DMS153 (cell line): ENCODE results near the gene FBN3.
A peak's percentile ranks its signal among the peaks of the same experiment; 100 is the strongest.

ENCODE experiments used
- DNase-seq: peaks from one replicate; lab custom pipeline; 2025; lab: John Stamatoyannopoulos, UW

The FBN3 gene

DNA sequence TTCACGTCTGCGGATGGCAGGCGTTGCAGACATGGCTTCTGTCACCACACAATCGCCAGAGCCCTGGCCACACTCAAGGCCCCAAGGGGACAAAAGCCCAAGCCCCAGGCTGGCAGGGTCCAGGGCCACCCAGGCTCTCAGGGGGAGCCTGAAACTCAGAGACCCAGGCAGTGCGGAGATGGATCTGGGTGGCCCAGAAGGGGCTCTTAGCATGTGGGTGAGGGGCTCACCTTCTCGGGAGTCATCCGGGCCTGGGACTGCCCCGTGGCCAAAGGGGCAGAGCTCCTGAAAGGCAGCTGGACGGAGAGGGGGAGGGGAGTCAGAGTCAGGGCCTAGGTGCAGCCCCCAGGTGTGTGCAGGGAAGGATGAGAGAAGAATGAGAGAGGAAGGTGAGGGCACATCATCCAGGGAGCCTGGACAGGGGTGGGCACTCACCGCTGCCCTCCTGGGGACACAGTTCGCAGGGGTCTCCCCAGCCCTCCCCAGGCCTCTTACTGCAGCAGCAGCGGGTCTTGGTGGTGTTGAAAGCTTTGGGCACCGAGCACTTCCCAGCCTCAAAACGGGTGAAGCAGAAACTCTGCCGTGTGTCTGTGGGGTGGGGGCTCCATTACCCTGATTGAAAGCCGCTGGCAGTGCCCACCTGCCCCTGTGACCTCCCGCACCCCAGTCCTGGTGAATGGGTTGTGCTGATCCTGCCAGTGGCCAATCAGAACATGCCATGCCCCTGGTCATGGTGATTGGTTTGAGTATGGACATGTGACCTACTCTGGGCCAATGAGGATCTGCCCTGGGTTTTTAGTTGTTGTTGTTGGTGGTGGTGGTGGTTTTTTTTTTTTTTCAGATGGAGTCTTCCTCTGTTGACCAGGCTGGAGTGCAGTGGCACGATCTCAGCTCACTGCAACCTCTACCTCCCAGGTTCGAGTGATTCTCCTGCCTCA lies 59.5 kb downstream of the FBN3 start:
- no peak for DNase-seq

- DNase-seq: no peak
These were observed 60.4 kb downstream of the FBN3 start for GRCh38 chr19:8088752-8089663.

DNA sequence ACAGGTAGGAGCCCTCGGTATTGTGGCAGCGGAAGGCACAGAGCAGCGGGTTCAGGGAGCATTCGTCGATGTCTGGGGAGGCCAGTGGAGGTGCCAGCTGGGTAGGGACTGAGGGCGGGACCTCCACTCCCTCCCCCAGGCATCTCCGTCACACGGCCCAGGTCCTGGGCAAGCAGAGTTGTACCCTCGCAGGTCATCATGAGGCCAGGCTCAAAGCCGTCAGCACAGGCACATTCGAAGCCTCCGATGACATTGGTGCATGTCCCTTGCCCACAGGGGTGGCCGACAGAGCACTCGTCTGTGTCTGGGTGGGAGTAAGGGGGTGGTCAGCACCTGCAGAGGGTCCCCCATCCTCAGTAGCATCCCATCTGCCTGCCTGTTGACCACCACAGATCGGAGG lies 61.5 kb downstream of the FBN3 start:
- no peak for DNase-seq

DNA sequence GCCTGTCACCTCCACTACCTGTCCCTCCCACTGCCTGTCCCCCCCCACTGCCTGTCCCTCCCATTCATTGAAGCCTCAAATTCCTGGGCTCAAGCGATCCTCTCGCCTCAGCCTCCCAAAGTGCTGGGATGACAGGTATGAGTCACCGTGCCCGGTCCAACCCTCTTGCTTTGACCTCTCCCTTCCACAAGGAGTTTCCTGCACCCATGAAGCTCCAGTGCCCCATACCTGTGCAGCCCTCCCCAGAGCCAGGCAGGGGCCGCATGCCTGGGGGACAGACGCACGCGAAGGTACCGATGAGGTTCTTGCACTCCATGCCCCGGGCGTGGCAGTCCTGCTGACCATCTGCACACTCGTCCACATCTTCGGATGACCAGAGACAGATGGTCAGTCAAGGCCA lies 62.5 kb downstream of the FBN3 start:
- DNase-seq: no peak

- DNase-seq: peak; percentile 58
These were observed 63.6 kb downstream of the FBN3 start for GRCh38 chr19:8085598-8086408.

GRCh38 chr19:8084152-8084551 lies 65.2 kb downstream of the FBN3 start:
- no peak for DNase-seq

GRCh38 chr19:8083141-8083540 lies 66.3 kb downstream of the FBN3 start:
- peak; percentile 1 for DNase-seq

DNA sequence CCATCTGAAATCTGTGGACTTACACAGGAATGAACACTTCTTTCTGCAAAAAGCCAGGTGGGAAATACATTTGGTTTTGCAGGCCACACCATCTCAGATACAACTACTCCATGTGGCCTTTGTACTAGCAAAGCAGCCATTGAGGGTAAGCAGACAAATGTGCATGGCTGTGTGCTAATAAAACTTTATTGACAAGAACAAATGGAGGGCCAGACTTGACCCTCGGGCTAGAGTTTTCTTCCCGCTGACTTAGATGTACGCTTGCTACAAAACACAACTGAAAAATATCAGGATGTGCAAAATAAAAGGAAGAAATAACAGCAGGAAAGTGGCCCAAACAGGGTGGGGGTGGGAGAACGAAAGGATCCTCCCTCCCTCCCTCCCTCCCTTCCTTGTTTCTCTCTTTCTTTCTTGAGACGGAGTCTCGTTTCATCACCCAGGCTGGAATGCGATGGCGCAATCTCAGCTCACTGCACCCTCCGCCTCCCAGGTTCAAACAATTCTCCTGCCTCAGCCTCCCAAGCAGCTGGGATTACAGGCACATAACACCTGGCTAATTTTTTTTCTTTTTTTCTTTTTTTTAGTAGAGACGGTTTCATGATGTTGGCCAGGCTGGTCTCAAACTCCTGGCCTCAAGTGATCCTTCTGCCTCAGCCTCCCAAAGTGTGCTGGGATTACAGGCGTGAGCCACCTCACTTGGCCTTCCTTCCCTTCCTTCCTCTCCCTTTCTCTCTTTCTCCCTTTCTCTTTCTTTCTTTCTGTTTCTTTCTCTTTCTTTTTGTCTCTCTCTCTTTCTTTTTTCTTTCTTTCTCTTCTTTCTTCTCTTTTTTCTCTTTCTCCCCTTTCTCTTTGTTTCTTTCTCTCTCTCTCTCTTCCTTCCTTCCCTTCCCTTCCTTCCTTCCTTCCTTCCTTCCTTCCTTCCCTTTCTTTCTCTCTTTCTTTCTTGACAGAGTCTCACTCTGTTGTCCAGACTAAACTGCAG lies 67.5 kb downstream of the FBN3 start:
- no peak for DNase-seq

GRCh38 chr19:8080832-8081231 lies 68.6 kb downstream of the FBN3 start:
- DNase-seq: no peak

DNA sequence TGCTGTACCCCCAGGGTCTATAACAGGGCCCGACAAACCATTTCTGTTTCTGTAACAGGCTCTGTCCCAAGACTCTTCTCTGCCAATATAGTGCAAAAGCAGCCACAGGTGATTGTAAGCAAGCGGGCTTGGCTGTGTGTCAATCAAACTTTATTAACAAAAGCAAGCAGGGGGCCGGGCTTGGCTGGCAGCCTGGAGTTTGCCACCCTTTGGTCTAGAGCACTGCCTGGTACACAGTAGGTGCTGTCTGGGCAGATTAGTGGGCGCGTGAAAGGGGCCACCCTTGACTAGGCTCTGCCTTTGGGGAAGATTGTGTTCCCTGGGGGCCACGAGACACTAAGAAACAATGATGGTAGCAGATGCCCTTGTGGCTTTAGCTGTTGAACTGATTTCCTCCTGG lies 69.4 kb downstream of the FBN3 start:
- no peak for DNase-seq

DNA sequence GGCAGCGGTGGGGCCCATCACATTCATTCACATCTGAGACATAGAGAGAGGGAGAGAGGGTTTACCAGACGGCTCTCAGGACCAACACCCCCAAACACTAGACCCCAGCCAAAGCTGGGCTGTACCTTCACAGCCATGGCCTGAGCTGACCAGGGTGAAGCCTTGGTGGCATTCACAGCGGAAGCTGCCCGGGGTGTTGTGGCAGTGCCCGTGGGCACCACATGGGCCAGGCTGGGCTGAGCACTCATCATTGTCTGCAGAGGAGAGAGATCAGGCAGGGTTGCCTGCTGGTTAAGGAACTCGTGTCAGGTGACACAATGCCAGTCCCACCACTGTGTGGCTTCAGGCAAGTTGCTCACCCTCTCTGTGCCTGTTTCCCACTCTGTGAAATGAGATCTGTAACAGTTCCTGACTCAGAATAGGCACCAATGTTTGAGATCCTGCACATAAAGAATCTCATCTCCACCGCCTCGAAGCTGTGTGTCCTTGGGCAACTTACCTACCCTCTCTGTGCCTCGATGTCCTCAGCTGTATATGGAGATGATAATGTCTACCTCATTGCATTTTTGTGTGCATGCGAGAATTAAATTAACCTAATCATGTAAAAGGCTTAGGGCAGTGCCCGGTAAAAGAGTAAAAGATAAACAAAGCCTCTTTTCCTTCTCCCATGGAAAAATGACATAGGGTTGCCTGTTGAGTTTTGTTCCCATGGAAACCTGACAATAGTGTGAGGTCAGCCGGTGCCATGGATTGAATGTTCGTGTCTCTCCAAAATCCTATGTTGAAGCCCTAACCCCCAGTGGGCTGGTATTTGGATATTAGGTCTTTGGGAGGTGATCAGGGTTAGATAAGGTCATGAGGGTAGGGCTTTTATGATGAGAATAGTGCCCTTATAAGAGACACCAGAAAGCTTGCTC lies 74.0 kb downstream of the FBN3 start:
- no peak for DNase-seq

DNA sequence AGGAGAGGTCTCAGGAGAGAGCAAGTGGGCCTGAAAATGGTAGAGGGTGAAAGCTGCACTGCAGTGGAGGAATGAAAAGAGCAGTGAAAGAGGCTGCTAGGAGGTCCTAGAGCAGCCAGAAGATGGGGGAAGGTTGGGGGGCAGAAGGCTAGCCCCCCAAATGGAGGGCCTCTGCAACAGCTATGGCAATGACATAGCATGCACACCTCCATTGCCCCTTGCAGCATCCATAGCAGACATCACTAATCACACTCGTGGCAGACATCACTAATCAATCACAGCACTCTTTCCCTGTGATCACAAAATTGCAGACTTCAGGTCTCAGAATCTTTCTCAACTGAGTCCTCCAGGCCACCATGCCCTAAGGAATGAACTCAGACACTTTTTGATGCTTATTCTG lies 74.9 kb downstream of the FBN3 start:
- DNase-seq: no peak

DNA sequence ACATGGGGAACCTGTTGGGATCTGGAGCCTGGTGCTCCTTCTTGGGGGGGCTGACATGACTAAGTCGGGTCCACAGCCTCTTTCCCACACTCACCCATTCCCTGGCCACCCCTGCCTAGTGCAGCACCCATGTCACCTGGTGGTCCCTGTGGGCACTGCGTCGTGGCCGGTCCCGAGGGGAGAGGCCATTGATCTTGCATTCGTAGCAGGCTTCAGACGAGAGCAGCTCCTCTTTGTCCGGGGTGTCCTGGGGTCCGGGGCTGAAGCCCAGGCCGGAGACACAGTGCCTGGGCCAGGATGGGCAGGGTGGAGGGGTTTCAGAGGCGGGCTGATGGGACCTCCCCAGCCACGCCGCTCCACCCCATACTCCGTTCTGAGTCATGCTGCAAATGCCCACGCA lies 77.5 kb downstream of the FBN3 start:
- no peak for DNase-seq

DNA sequence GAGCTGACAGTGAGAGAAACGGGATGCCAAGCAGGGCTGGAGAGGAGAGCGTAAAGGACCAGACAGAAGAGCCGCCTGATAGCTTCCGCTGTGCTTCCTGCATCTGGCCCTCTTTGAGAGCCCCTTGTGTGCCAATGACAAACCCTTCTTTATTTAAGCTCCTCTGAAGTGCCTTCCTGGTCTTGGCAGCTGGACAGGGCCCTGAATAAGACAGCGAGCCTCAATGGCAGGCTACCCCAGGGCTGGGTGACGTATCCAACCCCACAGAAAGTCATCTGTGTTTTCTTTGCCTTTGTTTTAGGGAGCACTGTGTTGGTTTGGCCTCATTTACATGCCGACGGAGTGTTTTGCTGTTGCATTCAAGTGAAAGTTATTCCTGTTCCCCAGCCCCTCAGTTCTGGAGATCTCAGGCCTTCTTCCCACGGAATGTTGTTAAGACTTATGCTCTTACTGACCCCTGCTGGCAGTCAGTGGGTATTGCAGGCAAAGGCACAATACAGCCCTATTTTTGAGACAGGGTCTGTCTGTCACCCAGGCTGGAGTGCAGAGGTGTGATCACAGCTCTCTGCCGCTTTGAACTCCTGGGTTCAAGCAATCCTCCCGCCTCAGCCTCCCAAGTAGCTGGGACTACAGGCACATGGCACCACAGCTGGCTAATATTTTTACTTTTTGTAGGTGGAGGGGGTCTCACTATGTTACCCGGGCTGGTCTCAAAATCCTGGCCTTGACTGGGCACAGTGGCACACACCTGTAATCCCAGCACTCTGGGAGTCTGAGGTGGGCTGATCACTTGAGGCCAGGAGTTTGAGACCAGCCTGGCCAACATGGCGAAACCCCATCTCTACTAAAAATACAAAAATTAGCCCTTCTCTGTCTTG lies 80.1 kb downstream of the FBN3 start:
- no peak for DNase-seq

DNA sequence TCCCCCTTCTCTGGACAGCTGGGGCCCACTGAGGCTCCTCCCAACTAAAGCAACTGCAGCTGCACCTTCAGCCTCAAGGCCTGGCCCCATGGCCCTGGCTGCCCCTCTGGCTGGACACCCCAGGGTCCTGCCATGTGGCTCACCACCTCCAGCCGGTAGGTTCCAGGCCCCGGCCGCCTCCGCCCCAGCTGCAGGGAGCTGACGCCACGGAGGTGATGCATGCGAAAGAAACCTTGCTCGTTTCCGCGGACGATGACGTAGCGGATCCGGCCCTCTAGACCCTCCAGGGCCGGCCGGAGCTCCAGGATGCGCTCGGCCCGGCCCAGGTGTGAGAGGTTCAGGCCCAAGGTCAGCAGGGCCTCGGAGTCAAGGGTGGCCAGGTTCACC lies 83.5 kb downstream of the FBN3 start:
- DNase-seq: no peak

DNA sequence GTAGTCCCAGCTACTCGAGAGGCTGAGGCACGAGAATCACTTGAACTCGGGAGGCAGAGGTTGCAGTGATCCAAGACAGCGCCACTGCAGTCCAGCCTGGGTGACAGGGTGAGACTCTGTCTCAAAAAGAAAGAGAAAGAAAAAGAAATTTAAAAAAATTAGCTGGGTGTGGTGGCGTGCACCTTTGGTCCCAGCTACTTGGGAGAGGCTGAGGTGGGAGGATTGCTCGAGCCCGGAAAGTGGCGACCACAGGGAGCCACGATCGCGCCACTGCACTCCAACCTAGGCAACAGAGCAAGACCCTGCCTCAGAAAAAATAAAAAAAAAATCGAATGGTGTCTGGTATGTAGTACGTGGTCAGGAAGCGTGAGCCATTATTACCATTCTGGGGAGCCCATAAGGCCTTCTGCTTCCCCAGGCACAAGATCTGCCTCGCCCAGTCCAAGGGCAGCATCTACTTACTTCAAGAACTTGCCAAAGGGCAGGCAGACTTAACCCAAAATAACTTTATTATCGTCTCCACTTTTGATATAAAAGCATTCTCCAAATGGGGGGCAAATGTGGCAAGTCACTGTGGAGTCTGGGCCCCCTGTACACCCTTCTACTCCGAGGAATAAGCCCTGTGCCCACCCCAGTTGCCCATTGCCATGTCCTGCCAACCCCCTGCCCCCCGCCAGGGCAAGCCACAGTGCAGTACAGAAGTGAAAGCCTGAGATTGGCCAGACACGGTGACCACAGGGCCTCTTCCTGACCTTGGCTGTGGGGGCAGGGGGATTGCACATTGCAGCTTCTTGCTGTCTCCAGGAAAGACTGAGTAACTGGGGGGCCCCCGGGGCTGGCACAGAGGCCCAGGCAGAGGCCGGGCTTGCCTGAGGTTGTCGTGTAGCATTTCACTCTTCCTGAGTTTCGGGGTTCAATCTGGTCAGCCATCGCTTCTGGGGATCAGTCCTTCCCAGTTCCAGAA lies 84.2 kb downstream of the FBN3 start:
- no peak for DNase-seq

DNA sequence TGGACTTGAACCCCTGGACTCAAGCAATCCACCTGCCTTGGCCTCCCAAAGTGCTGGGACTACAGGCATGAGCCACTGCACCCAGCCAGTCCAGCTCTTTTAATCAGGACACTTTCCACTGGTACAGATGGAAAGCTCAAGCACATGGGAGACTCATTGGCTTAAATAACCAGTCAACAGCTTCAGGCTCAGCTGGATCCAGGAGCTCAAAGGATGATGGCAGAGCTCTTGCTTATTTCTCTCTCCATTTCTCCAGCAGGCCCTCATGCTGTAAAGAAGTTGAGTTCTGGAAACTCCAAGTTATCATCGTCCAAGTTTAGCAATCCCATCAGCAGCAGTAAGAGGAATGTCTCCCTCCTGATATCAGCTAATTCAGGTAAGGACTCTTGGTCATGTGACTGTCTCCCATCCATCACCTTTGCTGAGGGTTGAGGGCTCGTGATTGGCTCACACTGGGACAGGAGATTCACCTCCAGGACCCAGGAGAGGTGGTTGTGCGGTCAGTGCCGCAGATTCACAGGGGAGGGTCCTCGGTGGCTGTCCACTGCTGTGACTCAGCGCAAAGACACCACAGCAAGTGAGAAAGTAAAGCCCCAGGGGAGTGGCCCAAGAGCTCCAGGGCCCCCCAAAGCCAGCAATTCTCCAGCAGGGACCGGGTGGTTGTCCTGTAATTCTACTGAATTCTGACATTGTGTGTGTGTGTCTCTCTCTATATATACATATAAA lies 91.7 kb downstream of the FBN3 start:
- no peak for DNase-seq
